Gastrocnemius medialis (tissue), 4 donors: ENCODE results near the gene HOXD10. TPM values are rescaled to one million over a fixed set of nuclear protein-coding genes. Genes with fewer than 3 reads are reported as not detected.
A peak's percentile ranks its signal among the peaks of the same experiment; 100 is the strongest.

Experiments used
- ATAC-seq, 2 donors: fragments of 150-250 bp; one replicate each; pipeline ENCODE4 v1.9.1; 2016
- DNase-seq, 2 donors: peaks; one replicate each; pipeline ENCODE4 v3.0.0-alpha.2; 2019
- H3K27ac ChIP-seq, 4 donors: fragments of 200-600 bp; sonication (generic); 1 replicate in 1 of 4; 2 replicates in 3 of 4; pipeline ENCODE4 v1.5.1; 2016 to 2018; ENCODE audit warnings: mild to moderate bottlenecking in 2 of 4, moderate library complexity in 1 of 4
- H3K27me3 ChIP-seq, 3 donors: fragments of 200-600 bp; sonication (generic) in 2 of 3; 1 replicate in 1 of 3; 2 replicates in 2 of 3; pipeline versions ENCODE4 v1.5.1 to v1.6.0; 2016 to 2019; ENCODE audit warnings: mild to moderate bottlenecking in 1 of 3, moderate library complexity in 1 of 3
- H3K36me3 ChIP-seq, 2 donors: fragments of 200-600 bp; sonication (generic) in 1 of 2; one replicate each; pipeline ENCODE4 v1.5.1; 2017 to 2018
- H3K4me1 ChIP-seq, 2 donors: fragments of 200-600 bp; sonication (generic) in 1 of 2; one replicate each; pipeline ENCODE4 v1.5.1; 2016 to 2017; ENCODE audit warnings: mild to moderate bottlenecking in 2 of 2
- H3K4me3 ChIP-seq, 4 donors: fragments of 200-600 bp; sonication (generic) in 3 of 4; 1 replicate in 1 of 4; 2 replicates in 3 of 4; pipeline ENCODE4 v1.5.1; 2016 to 2019; ENCODE audit warnings: mild to moderate bottlenecking in 2 of 4
- H3K9me3 ChIP-seq, 3 donors: fragments of 200-600 bp; sonication (generic) in 2 of 3; 1 replicate in 1 of 3; 2 replicates in 2 of 3; pipeline ENCODE4 v1.5.1; 2016 to 2019
- POLR2A ChIP-seq, 2 donors: fragments of 450-650 bp; IDR thresholded peaks; one replicate each; pipeline ENCODE4 v1.6.1; 2017; ENCODE audit warnings: antibody characterized with exemption in 2 of 2, mild to moderate bottlenecking in 2 of 2, moderate library complexity in 2 of 2
- in situ Hi-C, 4 donors: fragments of 200-750 bp; cut with MboI; loops; one replicate each; pipeline versions ENCODE4 v1.15.0 to v1.8.0; 2017; ENCODE audit warnings: low sequenced_read_pairs in 4 of 4
- intact Hi-C: fragments of 100-400 bp; cut with DNase I; formaldehyde crosslinking; loops from one replicate; pipeline ENCODE4 v1.15.1; 2023; ENCODE audit warnings: low total_unique reads
- total RNA-seq, 4 donors: library from RNA; depleted of rRNA; stranded (reverse); fragments of >200 nt; gene quantifications; one replicate each; pipeline versions ENCODE4 v1.1.0 to v1.2.3, GENCODE V29; 2016
- TF ChIP-seq, protein P1 (sequence below), 5 experiments: fragments of 450-650 bp in 3 of 5; fragments of 200-600 bp in 2 of 5; sonication (generic) in 2 of 5; IDR thresholded peaks in 4 of 5; conservative IDR thresholded peaks in 1 of 5; 1 replicate in 4 of 5; 2 replicates in 1 of 5; pipeline ENCODE4 v1.5.1; 2016 to 2019; ENCODE audit warnings: antibody characterized with exemption in 5 of 5, mild to moderate bottlenecking in 3 of 5, moderate library complexity in 3 of 5

Gene HOXD10
- total RNA-seq, 4 donors from 2014 or later = 0.15 TPM; not detected in 3

DNA sequence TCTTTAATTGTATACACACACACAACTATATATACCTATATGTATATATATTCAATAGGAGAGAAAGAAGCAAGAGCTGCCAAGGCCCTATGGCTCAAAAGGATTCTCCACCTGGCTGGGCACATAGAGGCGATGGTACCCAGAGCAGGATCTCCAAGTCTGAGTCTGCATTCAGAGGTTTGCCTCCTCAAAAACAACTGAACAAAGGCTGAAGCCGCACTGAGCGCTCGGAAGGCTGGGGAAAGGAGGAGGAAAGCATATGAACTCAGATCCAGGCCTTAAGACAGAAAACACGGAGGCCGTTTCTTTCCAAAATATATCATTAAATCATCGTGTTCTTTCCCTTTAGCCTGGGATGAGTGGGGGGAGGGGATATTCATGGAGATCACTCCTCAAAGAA, 13.4 kb upstream of the HOXD10 start:
- Histone ChIP-seq H3K27me3 (peaks cover 94 to 96% (median 96%) of the 10 kb centered on the region in 3 donors), H3K36me3 (no peaks in the 10 kb centered on the region), H3K4me1 (peaks cover 14 to 15% of the 10 kb centered on the region in 2 donors), H3K27ac (no peak overlapping the region), H3K4me3 (no peak overlapping the region), H3K9me3 (no peaks in the 10 kb centered on the region)
- ATAC-seq (no peak), DNase-seq (no peak)
- in situ Hi-C loops = loop anchor here in 2 of 4 donors (25.0 kb wide), 1 partner anchor 709 kb away; no protein-coding TSS in a partner anchor
- intact Hi-C loops = no loop called here
- TF ChIP-seq, protein P1, sequence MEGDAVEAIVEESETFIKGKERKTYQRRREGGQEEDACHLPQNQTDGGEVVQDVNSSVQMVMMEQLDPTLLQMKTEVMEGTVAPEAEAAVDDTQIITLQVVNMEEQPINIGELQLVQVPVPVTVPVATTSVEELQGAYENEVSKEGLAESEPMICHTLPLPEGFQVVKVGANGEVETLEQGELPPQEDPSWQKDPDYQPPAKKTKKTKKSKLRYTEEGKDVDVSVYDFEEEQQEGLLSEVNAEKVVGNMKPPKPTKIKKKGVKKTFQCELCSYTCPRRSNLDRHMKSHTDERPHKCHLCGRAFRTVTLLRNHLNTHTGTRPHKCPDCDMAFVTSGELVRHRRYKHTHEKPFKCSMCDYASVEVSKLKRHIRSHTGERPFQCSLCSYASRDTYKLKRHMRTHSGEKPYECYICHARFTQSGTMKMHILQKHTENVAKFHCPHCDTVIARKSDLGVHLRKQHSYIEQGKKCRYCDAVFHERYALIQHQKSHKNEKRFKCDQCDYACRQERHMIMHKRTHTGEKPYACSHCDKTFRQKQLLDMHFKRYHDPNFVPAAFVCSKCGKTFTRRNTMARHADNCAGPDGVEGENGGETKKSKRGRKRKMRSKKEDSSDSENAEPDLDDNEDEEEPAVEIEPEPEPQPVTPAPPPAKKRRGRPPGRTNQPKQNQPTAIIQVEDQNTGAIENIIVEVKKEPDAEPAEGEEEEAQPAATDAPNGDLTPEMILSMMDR (IDR thresholded peaks at IDR 0.05 in 4 of 5, conservative IDR thresholded peaks at IDR 0.05 in 1 of 5) = no peak
- no peak for TF ChIP-seq POLR2A (IDR thresholded peaks at IDR 0.05)

DNA sequence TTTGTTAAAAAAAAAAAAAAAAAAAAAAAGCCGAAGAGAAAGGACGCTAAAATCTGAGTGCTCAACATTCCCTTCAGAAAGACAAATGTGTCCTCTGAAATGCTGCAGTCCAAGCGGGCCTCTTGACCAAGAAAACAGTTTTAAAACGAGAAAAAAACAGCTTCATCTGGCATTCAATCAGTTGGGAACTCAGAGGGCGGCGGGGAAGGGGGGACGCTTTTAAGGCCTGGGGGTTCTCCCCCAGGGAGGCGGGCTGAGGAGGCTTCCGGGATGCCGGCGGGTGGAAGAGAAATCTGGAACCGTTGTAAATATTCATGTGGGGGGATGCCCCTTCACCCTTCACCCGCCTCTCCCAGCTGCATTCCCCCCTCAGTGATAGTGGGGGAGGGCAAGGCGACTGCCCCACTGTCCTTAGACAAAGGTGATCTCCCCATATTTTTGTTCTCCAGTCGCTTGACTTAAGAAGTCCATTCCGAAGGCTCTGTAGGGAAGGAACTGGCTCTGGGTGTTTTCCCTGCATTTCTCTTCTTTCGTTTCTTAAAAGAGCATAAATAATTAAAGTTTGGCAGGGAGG, 12.7 kb upstream of the HOXD10 start:
- intact Hi-C loops = no loop called here
- DNase-seq = no peak
- in situ Hi-C loops = loop anchor here in 2 of 4 donors (25.0 kb wide), 1 partner anchor 708 kb away; no protein-coding TSS in a partner anchor

DNA sequence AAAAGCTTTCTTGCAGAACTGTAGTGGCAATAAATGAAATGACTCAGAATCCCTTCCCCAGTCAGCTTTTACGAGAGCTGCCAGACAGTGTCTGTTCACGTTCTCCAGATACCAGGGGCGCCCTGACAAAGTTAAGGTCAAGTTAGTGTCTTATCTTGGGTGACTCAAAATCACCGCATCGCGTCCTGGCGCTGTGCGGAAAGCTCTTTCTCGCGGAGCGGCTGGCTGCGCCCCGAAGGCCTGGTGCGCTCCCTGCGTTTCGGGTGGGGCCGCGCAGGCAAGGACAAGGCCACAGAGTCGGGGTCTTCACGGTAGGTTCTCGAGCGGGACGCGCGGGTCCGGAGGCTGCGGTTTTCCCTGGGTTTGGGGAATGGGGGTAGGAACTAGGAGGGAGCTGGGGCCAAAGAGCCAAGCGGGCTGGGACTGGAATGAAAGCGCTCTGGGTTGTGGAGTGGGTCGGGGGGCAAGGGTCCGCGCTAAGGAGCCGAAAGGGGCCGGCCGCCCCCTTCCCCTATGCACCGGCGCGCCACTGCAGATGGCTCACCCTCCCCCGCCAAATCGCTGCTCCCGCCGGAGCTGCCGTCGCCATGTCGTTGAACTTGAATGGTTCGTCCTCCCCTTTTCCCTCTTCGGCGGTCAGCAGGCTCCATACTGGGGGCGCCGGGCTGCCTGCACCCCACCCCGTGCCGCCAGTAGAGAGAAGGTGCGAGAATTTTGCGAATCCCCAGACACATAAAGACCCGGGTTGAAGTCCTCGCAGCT, 12.1 kb upstream of the HOXD10 start:
- Histone ChIP-seq H3K4me3 (peak overlapping the region; percentile 9 to 30 (median 15)), H3K9me3 (no peaks in the 10 kb centered on the region), H3K4me1 (peaks cover 14 to 15% of the 10 kb centered on the region in 2 donors), H3K27me3 (peaks cover 92 to 96% (median 96%) of the 10 kb centered on the region in 3 donors), H3K36me3 (no peaks in the 10 kb centered on the region), H3K27ac (no peak overlapping the region)
- intact Hi-C loops (no loop called here), in situ Hi-C loops (loop anchor here in 2 of 4 donors (25.0 kb wide), 1 partner anchor 708 kb away; no protein-coding TSS in a partner anchor)
- TF ChIP-seq POLR2A (IDR thresholded peaks at IDR 0.05) = no peak
- TF ChIP-seq, protein P1 (IDR thresholded peaks at IDR 0.05 in 4 of 5, conservative IDR thresholded peaks at IDR 0.05 in 1 of 5) = no peak
- no peak for DNase-seq
- ATAC-seq = no peak

More for the DNA sequence above, 12.7 kb upstream of the HOXD10 start:
- Histone ChIP-seq H3K4me3 (peak overlapping the region in 2 of 4 donors; percentile 15 to 30), H3K36me3 (no peaks in the 10 kb centered on the region), H3K27ac (no peak overlapping the region), H3K27me3 (peaks cover 92 to 96% (median 96%) of the 10 kb centered on the region in 3 donors), H3K9me3 (no peaks in the 10 kb centered on the region), H3K4me1 (peaks cover 14 to 15% of the 10 kb centered on the region in 2 donors)
- no peak for ATAC-seq
- TF ChIP-seq, protein P1 (IDR thresholded peaks at IDR 0.05 in 4 of 5, conservative IDR thresholded peaks at IDR 0.05 in 1 of 5) = no peak
- TF ChIP-seq POLR2A (IDR thresholded peaks at IDR 0.05) = no peak

DNA sequence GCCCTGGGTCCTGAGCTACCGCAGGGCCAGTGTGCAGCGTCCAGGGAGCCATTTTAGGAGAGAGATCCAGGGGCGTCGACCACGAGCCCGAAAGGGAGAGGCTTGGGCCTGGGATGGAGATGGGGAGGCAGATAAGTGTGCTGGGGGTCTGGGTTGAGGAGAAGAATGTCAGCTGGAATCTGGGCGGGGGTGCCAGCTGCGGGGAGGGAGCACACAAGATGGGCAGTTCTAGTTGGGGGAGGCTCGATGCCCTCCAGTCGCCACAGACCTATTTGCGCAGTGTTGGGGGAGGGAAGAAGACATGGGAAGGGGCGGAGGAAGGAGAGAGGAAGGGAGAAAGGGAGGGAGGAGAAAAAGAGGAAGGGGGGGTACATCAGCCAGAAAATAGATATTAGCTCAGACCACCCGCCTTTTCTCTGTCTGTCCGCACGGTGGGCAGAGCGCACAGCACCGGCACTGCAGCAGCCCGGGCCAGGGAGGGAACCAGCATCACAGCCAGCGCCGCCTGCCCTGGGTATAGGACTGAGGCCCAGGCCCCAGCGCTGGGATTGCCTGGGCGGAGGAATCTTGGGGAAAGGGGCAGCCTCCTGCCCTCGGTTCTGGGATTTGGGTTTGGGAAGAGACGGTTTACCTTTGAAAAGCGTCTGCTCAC, 11.4 kb upstream of the HOXD10 start:
- no peak overlapping the region for H3K27ac ChIP-seq
- ATAC-seq = no peak
- intact Hi-C loops = no loop called here

More for the DNA sequence above, 11.4 kb upstream of the HOXD10 start:
- TF ChIP-seq POLR2A (IDR thresholded peaks at IDR 0.05) = no peak
- TF ChIP-seq, protein P1 (IDR thresholded peaks at IDR 0.05 in 4 of 5, conservative IDR thresholded peaks at IDR 0.05 in 1 of 5) = no peak
- Histone ChIP-seq H3K27me3 (peaks cover 92 to 96% (median 96%) of the 10 kb centered on the region in 3 donors), H3K36me3 (no peaks in the 10 kb centered on the region), H3K9me3 (no peaks in the 10 kb centered on the region), H3K4me1 (peaks cover 11 to 14% of the 10 kb centered on the region in 2 donors), H3K4me3 (peak overlapping the region in 3 of 4 donors; percentile 9 to 30 (median 15))
- in situ Hi-C loops = loop anchor here in 2 of 4 donors (25.0 kb wide), 1 partner anchor 707 kb away; no protein-coding TSS in a partner anchor
- DNase-seq = no peak
